ENCODE results near the gene SCAMP2. TPM values are rescaled to one million over a fixed set of nuclear protein-coding genes. Genes with fewer than 3 reads are reported as not detected.
A peak's percentile ranks its signal among the peaks of the same experiment; 100 is the strongest.

Gene SCAMP2
- total and polyA plus RNA-seq, 10 of the 15 experiments (the other 5 are each of a cell fraction or from before 2014, with no cell fraction given): 10.9 to 158 (median 99.6) TPM

GRCh38 chr15:74889883-74890664 lies 16.9 kb upstream of the SCAMP2 start, which contains the start of gene MPI (continued):
- no peak for TF ChIP-seq IRF5 (IDR thresholded peaks at IDR 0.05; ENCODE audit: borderline replicate concordance)
- no peak for TF ChIP-seq KLF5 (IDR thresholded peaks at IDR 0.05; ENCODE audit: partially characterized antibody)
- TF ChIP-seq IRF3 (IDR thresholded peaks at IDR 0.05): no peak
- TF ChIP-seq HSF1 (IDR thresholded peaks at IDR 0.05; ENCODE audit: low read depth, low read length): no peak
- TF ChIP-seq STAT1 (conservative IDR thresholded peaks at IDR 0.05): no peak
- TF ChIP-seq IKZF2 (IDR thresholded peaks at IDR 0.05): no peak; a peak in 1 of 4 replicates
- no peak for TF ChIP-seq GABPA (IDR thresholded peaks at IDR 0.05; ENCODE audit: low read depth)
- no peak for TF ChIP-seq REST (IDR thresholded peaks at IDR 0.05; ENCODE audit: low read depth, low read length)
- no peak for TF ChIP-seq HDGF (IDR thresholded peaks at IDR 0.05)
- no peak for TF ChIP-seq ZNF592 (IDR thresholded peaks at IDR 0.05)
- TF ChIP-seq KDM1A (IDR thresholded peaks at IDR 0.05; ENCODE audit: borderline replicate concordance): no peak
- TF ChIP-seq TARDBP (IDR thresholded peaks at IDR 0.05; ENCODE audit: borderline replicate concordance): 0 out of 2 replicates have a peak, but pooled peaks have one; percentile 65
- TF ChIP-seq ZNF384 (IDR thresholded peaks at IDR 0.05; ENCODE audit: borderline replicate concordance, low read depth, low read length): no peak
- peak; percentile 60; the same call in 1 of the 2 replicates for TF ChIP-seq TCF12 (IDR thresholded peaks at IDR 0.05; ENCODE audit: low read depth, low read length)
- TF ChIP-seq SMAD5 (IDR thresholded peaks at IDR 0.05; ENCODE audit: low read depth): peak; percentile 33; the same call in 1 of the 2 replicates
- peak; percentile 64 for TF ChIP-seq RELA (IDR thresholded peaks at IDR 0.05; ENCODE audit: borderline replicate concordance, partially characterized antibody)
